Measurements from ENCODE around the gene GABRR2. TPM values are rescaled to one million over a fixed set of nuclear protein-coding genes. Genes with fewer than 3 reads are reported as not detected.
"Not testable (repeated sequence)": the region's sequence is repeated elsewhere in the genome, so short reads cannot be mapped to it uniquely, and the experiment has no call there.

The GABRR2 gene
- total RNA-seq, 1 donor from 2014 or later = 0.88 TPM

DNA sequence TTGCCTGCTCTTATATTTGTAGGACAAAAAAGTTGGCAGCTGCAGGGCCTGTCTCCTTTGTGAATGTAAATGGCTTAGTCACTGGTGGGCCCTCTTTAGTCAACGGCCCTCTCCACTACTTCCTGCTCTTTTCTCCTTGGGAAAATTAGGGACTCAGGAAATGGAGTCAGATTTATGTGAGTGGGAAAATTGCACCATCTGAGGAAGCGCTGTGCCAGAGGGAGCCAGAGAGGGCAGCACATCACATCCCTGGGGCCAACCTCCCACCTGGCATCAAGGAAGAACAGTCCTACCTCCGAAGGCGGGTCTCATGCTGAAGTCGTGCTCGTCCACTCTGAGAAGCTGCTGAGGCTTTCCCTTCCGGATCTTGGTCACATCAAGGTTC lies 15.6 kb downstream of the GABRR2 start:
- no peak for DNase-seq (ENCODE audit: low spot score)
- Mint-ChIP-seq H3K36me3 (ENCODE audit: low read depth) (peaks cover 2% of the 10 kb centered on the region), H3K4me1 (ENCODE audit: low read depth) (peaks cover 28% of the 10 kb centered on the region), H3K4me3 (no peak overlapping the region), H3K27me3 (ENCODE audit: insufficient read depth) (peaks cover 2% of the 10 kb centered on the region), H3K27ac (peak overlapping the region; percentile 97), H3K9me3 (peaks cover 5% of the 10 kb centered on the region)
- intact Hi-C loops (cut with micrococcal nuclease) = loop anchor here (2.0 to 10.0 kb wide), 3 partner anchors 61 to 995 kb away; partner anchors contain the start of gene BACH2

- intact Hi-C loops (cut with micrococcal nuclease) = loop anchor here (1.0 to 10.0 kb wide), 7 partner anchors 51 to 1288 kb away; partner anchors contain the start of genes BACH2, MAP3K7 and PNRC1
- H3K4me3 Mint-ChIP-seq = peak overlapping the region; percentile 49
- H3K27me3 Mint-ChIP-seq (ENCODE audit: insufficient read depth) = peaks cover 2% of the 10 kb centered on the region
- peaks cover 28% of the 10 kb centered on the region for H3K4me1 Mint-ChIP-seq (ENCODE audit: low read depth)
- peak overlapping the region; percentile 97 for H3K27ac Mint-ChIP-seq
- peak; percentile 52 for DNase-seq (ENCODE audit: low spot score)
- H3K36me3 Mint-ChIP-seq (ENCODE audit: low read depth) = peaks cover 2% of the 10 kb centered on the region
- peaks cover 5% of the 10 kb centered on the region for H3K9me3 Mint-ChIP-seq
Observed at GRCh38 chr6:89298680-89299465, 16.2 kb downstream of the GABRR2 start.

GRCh38 chr6:89297695-89298351 lies 17.3 kb downstream of the GABRR2 start:
- H3K4me3 Mint-ChIP-seq = peak overlapping the region; percentile 43
- intact Hi-C loops (cut with micrococcal nuclease) = loop anchor here (1.0 to 10.0 kb wide), 7 partner anchors 52 to 1289 kb away; partner anchors contain the start of genes BACH2, MAP3K7 and PNRC1

DNA sequence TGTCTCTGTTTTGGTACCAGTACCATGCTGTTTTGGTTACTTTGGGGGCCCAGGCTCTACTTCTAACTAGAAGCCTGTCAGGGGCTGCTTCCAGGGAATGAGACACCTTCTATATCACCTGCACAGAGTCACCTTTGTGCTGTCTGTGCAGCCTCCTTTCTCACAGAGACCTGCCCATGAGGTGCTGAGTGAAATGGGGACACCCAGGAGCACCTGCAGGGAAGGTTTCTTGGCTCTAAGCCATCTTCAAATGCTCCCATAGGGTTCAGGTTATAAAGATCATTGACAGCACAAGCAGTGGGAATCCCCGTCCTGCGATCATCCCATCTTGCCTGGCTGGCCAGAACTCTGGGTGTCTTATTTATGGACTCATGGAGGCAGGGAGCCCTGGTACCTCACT lies 19.1 kb downstream of the GABRR2 start:
- H3K36me3 Mint-ChIP-seq (ENCODE audit: low read depth) = no peaks in the 10 kb centered on the region
- H3K4me3 Mint-ChIP-seq = no peak overlapping the region
- H3K9me3 Mint-ChIP-seq = no peaks in the 10 kb centered on the region
- no peak for DNase-seq (ENCODE audit: low spot score)
- H3K27ac Mint-ChIP-seq = no peak overlapping the region
- H3K4me1 Mint-ChIP-seq (ENCODE audit: low read depth) = peaks cover 28% of the 10 kb centered on the region
- intact Hi-C loops (cut with micrococcal nuclease) = loop anchor here (10.0 kb wide), 1 partner anchor 999 kb away; the partner anchor contains the start of gene BACH2
- H3K27me3 Mint-ChIP-seq (ENCODE audit: insufficient read depth) = peaks cover 2% of the 10 kb centered on the region

More at GRCh38 chr6:89297695-89298351, 17.3 kb downstream of the GABRR2 start:
- H3K9me3 Mint-ChIP-seq = no peaks in the 10 kb centered on the region
- H3K36me3 Mint-ChIP-seq (ENCODE audit: low read depth) = no peaks in the 10 kb centered on the region
- peaks cover 2% of the 10 kb centered on the region for H3K27me3 Mint-ChIP-seq (ENCODE audit: insufficient read depth)
- peak overlapping the region; percentile 97 for H3K27ac Mint-ChIP-seq
- peaks cover 28% of the 10 kb centered on the region for H3K4me1 Mint-ChIP-seq (ENCODE audit: low read depth)
- DNase-seq (ENCODE audit: low spot score) = peak; percentile 64

GRCh38 chr6:89295116-89295515 lies 20.0 kb downstream of the GABRR2 start:
- H3K9me3 Mint-ChIP-seq; H3K27me3 Mint-ChIP-seq (ENCODE audit: insufficient read depth); DNase-seq (ENCODE audit: low spot score); H3K36me3 Mint-ChIP-seq (ENCODE audit: low read depth); H3K4me3 Mint-ChIP-seq; H3K27ac Mint-ChIP-seq: not testable (repeated sequence)
- H3K4me1 Mint-ChIP-seq (ENCODE audit: low read depth) = peaks cover 28% of the 10 kb centered on the region
- intact Hi-C loops (cut with micrococcal nuclease) = loop anchor here (10.0 kb wide), 1 partner anchor 1000 kb away; the partner anchor contains the start of gene BACH2

- DNase-seq (ENCODE audit: low spot score) = no peak
- no peak overlapping the region for H3K27ac Mint-ChIP-seq
- H3K9me3 Mint-ChIP-seq = no peaks in the 10 kb centered on the region
- H3K4me3 Mint-ChIP-seq = no peak overlapping the region
- intact Hi-C loops (cut with micrococcal nuclease) = loop anchor here (10.0 kb wide), 1 partner anchor 1003 kb away; the partner anchor contains the start of gene BACH2
- H3K27me3 Mint-ChIP-seq (ENCODE audit: insufficient read depth) = no peaks in the 10 kb centered on the region
- no peaks in the 10 kb centered on the region for H3K36me3 Mint-ChIP-seq (ENCODE audit: low read depth)
- H3K4me1 Mint-ChIP-seq (ENCODE audit: low read depth) = no peaks in the 10 kb centered on the region
Observed at GRCh38 chr6:89291256-89291819, 23.8 kb downstream of the GABRR2 start.

DNA sequence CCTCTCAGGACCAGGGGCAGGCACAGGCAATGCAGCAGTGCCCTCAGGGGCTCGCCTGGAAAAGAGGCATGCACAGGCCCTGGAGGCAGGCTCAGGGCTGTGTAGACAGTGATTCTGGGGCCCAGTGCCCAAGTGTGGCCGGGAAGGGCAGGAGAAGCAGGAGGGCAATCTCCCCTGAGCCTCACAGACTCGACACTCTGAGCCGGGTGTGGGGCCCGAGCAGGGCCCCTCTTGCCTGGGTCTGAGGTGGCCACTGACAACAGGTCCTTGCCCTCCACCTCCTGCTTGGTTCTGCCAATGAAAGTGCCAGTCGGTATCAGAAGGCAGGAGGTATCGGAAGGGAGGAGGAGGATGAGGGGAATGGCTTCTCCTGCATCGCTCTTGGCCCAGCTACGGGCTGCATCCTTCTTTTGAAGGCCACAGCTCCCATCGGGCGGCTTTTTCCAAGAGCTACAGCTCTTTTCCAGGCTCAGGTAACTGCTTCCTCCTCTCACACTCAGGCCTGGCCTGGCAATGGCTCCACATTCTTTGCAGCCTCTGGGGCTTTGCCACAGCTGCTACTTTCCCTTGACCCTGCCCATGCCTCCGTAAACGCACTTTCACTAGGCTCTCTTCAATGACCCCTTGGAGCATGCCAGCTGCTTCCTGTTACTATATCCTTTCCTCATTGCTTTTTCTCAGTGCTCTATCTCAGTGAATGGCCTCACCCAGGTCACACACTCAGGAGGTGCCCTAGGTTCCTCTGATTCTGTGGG lies 24.5 kb downstream of the GABRR2 start:
- H3K27ac Mint-ChIP-seq = no peak overlapping the region
- no peaks in the 10 kb centered on the region for H3K9me3 Mint-ChIP-seq
- DNase-seq (ENCODE audit: low spot score) = no peak
- no peaks in the 10 kb centered on the region for H3K36me3 Mint-ChIP-seq (ENCODE audit: low read depth)
- H3K27me3 Mint-ChIP-seq (ENCODE audit: insufficient read depth) = no peaks in the 10 kb centered on the region
- H3K4me3 Mint-ChIP-seq = no peak overlapping the region
- H3K4me1 Mint-ChIP-seq (ENCODE audit: low read depth) = no peaks in the 10 kb centered on the region
- intact Hi-C loops (cut with micrococcal nuclease) = loop anchor here (10.0 kb wide), 1 partner anchor 1004 kb away; the partner anchor contains the start of gene BACH2

- H3K4me1 Mint-ChIP-seq (ENCODE audit: low read depth) = no peaks in the 10 kb centered on the region
- DNase-seq (ENCODE audit: low spot score) = no peak
- no peaks in the 10 kb centered on the region for H3K9me3 Mint-ChIP-seq
- intact Hi-C loops (cut with micrococcal nuclease) = loop anchor here (10.0 kb wide), 1 partner anchor 1005 kb away; the partner anchor contains the start of gene BACH2
- H3K4me3 Mint-ChIP-seq = no peak overlapping the region
- H3K27ac Mint-ChIP-seq = no peak overlapping the region
- no peaks in the 10 kb centered on the region for H3K36me3 Mint-ChIP-seq (ENCODE audit: low read depth)
- H3K27me3 Mint-ChIP-seq (ENCODE audit: insufficient read depth) = no peaks in the 10 kb centered on the region
Observed at GRCh38 chr6:89289710-89290109, 25.4 kb downstream of the GABRR2 start.

DNA sequence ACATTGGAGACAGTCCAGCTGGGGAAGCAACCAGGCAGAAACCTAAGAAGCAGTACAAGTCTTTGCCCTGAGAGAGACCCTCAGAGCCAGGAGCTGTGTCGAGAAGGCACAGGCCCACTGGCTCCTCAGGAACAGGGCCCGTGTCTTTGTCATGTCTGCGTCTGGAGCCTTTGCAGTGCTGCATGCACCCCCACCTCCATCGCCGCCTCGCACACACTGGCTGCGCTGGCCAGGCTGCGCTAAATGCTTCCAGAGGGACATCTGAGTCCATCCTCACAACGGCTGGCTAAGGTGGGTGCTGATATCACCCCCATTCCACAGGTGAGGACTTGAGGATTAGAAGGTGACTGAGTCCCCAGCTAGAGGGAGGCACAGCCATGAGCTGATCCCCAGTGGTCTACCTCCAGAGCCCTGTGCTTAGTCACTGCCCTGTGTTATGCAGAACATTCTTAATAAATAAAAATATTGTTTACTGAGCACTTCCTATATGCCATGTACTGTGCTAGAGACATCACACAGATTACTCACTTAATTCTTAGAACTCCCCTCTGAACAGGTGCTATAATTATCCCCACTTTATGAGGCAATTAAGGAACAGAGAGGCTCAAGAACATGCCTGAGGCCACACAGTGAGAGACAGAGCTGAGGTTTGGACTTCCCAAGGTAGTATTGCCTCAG lies 27.6 kb downstream of the GABRR2 start:
- H3K4me1 Mint-ChIP-seq (ENCODE audit: low read depth) = no peaks in the 10 kb centered on the region
- intact Hi-C loops (cut with micrococcal nuclease) = no loop called here
- DNase-seq (ENCODE audit: low spot score) = no peak
- no peaks in the 10 kb centered on the region for H3K27me3 Mint-ChIP-seq (ENCODE audit: insufficient read depth)
- H3K4me3 Mint-ChIP-seq = no peak overlapping the region
- no peaks in the 10 kb centered on the region for H3K9me3 Mint-ChIP-seq
- H3K36me3 Mint-ChIP-seq (ENCODE audit: low read depth) = no peaks in the 10 kb centered on the region
- H3K27ac Mint-ChIP-seq = no peak overlapping the region

- Mint-ChIP-seq H3K36me3 (ENCODE audit: low read depth) (no peaks in the 10 kb centered on the region), H3K27ac (no peak overlapping the region), H3K4me1 (ENCODE audit: low read depth) (peaks cover 5% of the 10 kb centered on the region), H3K27me3 (ENCODE audit: insufficient read depth) (no peaks in the 10 kb centered on the region), H3K4me3 (no peak overlapping the region), H3K9me3 (no peaks in the 10 kb centered on the region)
- intact Hi-C loops (cut with micrococcal nuclease) = no loop called here
- no peak for DNase-seq (ENCODE audit: low spot score)
Observed at GRCh38 chr6:89286516-89286915, 28.6 kb downstream of the GABRR2 start.

DNA sequence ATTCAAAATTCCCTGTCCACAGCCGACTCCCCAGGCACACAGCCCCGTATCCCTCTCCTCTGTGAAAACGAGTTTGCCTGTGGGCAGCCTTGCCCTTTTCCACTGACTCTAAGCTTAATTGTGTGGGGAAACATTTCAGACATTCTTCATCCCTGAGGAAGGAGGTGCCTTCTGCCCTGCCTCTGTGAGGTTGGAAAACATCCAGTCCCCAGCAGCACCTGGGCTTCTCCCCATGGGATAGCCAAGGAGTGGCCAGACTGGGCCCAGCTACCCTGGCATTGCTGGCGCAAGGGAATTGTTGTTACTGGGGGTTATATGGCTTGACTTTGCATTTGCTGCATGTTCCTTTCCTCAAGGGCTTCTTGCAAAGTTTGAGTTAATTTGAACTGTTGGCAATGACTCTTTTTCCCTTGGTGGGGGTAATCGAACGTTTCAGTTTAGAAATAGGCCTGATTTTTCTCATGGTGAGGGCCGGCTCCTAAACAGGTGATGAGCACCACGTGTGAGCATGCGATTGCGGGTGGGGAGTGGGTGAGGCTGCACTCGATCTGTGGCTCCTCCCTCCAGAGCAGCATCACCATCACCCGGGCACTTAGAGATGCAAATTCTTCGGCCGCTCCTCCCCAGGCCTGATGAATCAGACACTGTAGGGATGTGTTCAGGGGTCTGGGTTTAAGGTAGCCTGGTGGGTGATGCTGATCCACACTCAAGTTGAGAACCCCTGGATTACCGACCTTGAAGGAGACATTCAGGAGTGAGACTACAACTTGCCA lies 29.9 kb downstream of the GABRR2 start:
- H3K4me3 Mint-ChIP-seq = no peak overlapping the region

More for the DNA sequence above, 29.9 kb downstream of the GABRR2 start:
- no peaks in the 10 kb centered on the region for H3K9me3 Mint-ChIP-seq
- H3K27ac Mint-ChIP-seq = no peak overlapping the region
- no peak for DNase-seq (ENCODE audit: low spot score)
- no peaks in the 10 kb centered on the region for H3K36me3 Mint-ChIP-seq (ENCODE audit: low read depth)
- intact Hi-C loops (cut with micrococcal nuclease) = loop anchor here (5.0 kb wide), 2 partner anchors 37 to 67 kb away; partner anchors contain the start of gene UBE2J1
- H3K4me1 Mint-ChIP-seq (ENCODE audit: low read depth) = peaks cover 5% of the 10 kb centered on the region
- H3K27me3 Mint-ChIP-seq (ENCODE audit: insufficient read depth) = no peaks in the 10 kb centered on the region
